Liver (tissue), 9 donors: Measurements from ENCODE around the gene SAMD14. TPM values are rescaled to one million over a fixed set of nuclear protein-coding genes. Genes with fewer than 3 reads are reported as not detected.

ENCODE experiments used
- DNase-seq: peaks from one replicate; pipeline ENCODE4 v3.0.0-alpha.2; 2017; ENCODE audit warnings: low spot score
- H3K27ac ChIP-seq, 2 donors: one replicate each; pipeline ENCODE4 v1.7.0; 2013; ENCODE audit warnings: inconsistent platforms in 2 of 2, low read length in 2 of 2, control low read depth in 1 of 2, low read depth in 1 of 2, mild to moderate bottlenecking in 1 of 2
- H3K27me3 ChIP-seq, 4 donors: one replicate each; pipeline versions ENCODE4 v1.6.1 to v1.7.0; 2013; ENCODE audit warnings: low read length in 3 of 4, inconsistent platforms in 1 of 4, mild to moderate bottlenecking in 1 of 4, moderate library complexity in 1 of 4; ENCODE audit not compliant: control insufficient read depth in 4 of 4, insufficient read depth in 4 of 4
- H3K36me3 ChIP-seq, 4 donors: one replicate each; pipeline versions ENCODE4 v1.6.1 to v1.7.0; 2013; ENCODE audit warnings: low read length in 3 of 4, mild to moderate bottlenecking in 3 of 4, low read depth in 1 of 4, moderate library complexity in 1 of 4; ENCODE audit not compliant: control insufficient read depth in 4 of 4, insufficient read depth in 3 of 4
- H3K4me1 ChIP-seq, 4 donors: one replicate each; pipeline versions ENCODE4 v1.6.1 to v1.7.0; 2013; ENCODE audit warnings: low read length in 3 of 4, mild to moderate bottlenecking in 3 of 4, moderate library complexity in 1 of 4; ENCODE audit not compliant: control insufficient read depth in 4 of 4, insufficient read depth in 4 of 4
- H3K4me3 ChIP-seq, 3 donors: one replicate each; pipeline versions ENCODE4 v1.6.1 to v1.7.0; 2013; ENCODE audit warnings: low read length in 3 of 3, control low read depth in 1 of 3, low read depth in 1 of 3, mild to moderate bottlenecking in 1 of 3
- H3K9ac ChIP-seq, 2 donors: one replicate each; pipeline ENCODE4 v1.7.0; 2013; ENCODE audit warnings: low read length in 2 of 2, mild to moderate bottlenecking in 2 of 2, moderate library complexity in 2 of 2, control low read depth in 1 of 2, low read depth in 1 of 2
- H3K9me3 ChIP-seq, 4 donors: one replicate each; pipeline versions ENCODE4 v1.6.1 to v1.7.0; 2013; ENCODE audit warnings: low read length in 3 of 4; ENCODE audit not compliant: control insufficient read depth in 4 of 4
- ATF3 ChIP-seq: IDR thresholded peaks from 2 replicates; pipeline ENCODE4 v1.6.1; 2016; ENCODE audit warnings: antibody characterized with exemption
- CTCF ChIP-seq: fragments of 150-350 bp; IDR thresholded peaks from 2 replicates; pipeline ENCODE4 v1.5.1; 2017; ENCODE audit warnings: improper control_type of control experiment, low read depth, low read length; ENCODE audit not compliant: missing input control
- EGR1 ChIP-seq, 2 donors: IDR thresholded peaks; 2 replicates each; pipeline ENCODE4 v1.6.1; 2016 to 2018; ENCODE audit warnings: antibody characterized with exemption in 2 of 2, low read depth in 2 of 2
- FOXA1 ChIP-seq: IDR thresholded peaks from 2 replicates; pipeline ENCODE4 v1.6.1; 2016; ENCODE audit warnings: antibody characterized with exemption
- HNF4A ChIP-seq, 2 donors: conservative IDR thresholded peaks; 2 replicates each; pipeline ENCODE4 v1.6.1; 2016; ENCODE audit warnings: antibody characterized with exemption in 2 of 2, mild to moderate bottlenecking in 2 of 2
- JUND ChIP-seq, 2 donors: IDR thresholded peaks; 2 replicates each; pipeline ENCODE4 v1.6.1; 2016; ENCODE audit warnings: antibody characterized with exemption in 2 of 2
- MAX ChIP-seq: IDR thresholded peaks from 2 replicates; pipeline ENCODE4 v1.6.1; 2016; ENCODE audit warnings: antibody characterized with exemption
- NR2F2 ChIP-seq: IDR thresholded peaks from 2 replicates; pipeline ENCODE4 v1.6.1; 2016; ENCODE audit warnings: antibody characterized with exemption
- REST ChIP-seq: IDR thresholded peaks from 2 replicates; pipeline ENCODE4 v1.6.1; 2016; ENCODE audit warnings: antibody characterized with exemption, mild to moderate bottlenecking
- RXRA ChIP-seq, 2 donors: IDR thresholded peaks; 2 replicates each; pipeline ENCODE4 v1.6.1; 2017 to 2018; ENCODE audit warnings: antibody characterized with exemption in 2 of 2, mild to moderate bottlenecking in 1 of 2
- SP1 ChIP-seq: IDR thresholded peaks from 2 replicates; pipeline ENCODE4 v1.6.1; 2018; ENCODE audit warnings: antibody characterized with exemption, mild to moderate bottlenecking
- TAF1 ChIP-seq: conservative IDR thresholded peaks from 2 replicates; pipeline ENCODE4 v1.6.1; 2016; ENCODE audit warnings: antibody characterized with exemption, mild to moderate bottlenecking
- YY1 ChIP-seq: IDR thresholded peaks from 2 replicates; pipeline ENCODE4 v1.6.1; 2016; ENCODE audit warnings: antibody characterized with exemption, mild to moderate bottlenecking
- WGBS: extraction: QIAGEN DNeasy Blood & Tissue Kit; methylation state at CpG from one replicate; pipeline ENCODE4 v1.1.7; 2013; 5-methylcytosine and 5-hydroxymethylcytosine counted together
- polyA plus RNA-seq, 2 donors: library from polyadenylated mRNA; stranded (reverse) in 1 of 2; unstranded in 1 of 2; fragments of 200-250 nt in 1 of 2; fragments of >200 nt in 1 of 2; fragmentation: Nextera tagmentation in 1 of 2; extraction: Ambion mirVana in 1 of 2; gene quantifications; one replicate each; pipeline versions ENCODE4 v1.2.1 to v1.2.3, GENCODE V29; 2013 to 2015
- total RNA-seq, 2 donors: library from RNA; depleted of rRNA; stranded (reverse); fragments of >200 nt; gene quantifications; one replicate each; pipeline ENCODE4 v1.2.3, GENCODE V29; 2014
- donor health status: healthy.
- donor health status: healthy.
- donor health status: healthy.
- donor health status: healthy.
- donor health status: healthy.

The SAMD14 gene
- total and polyA plus RNA-seq, 4 donors, result 0.50 to 0.84 (median 0.67) TPM; not detected in 1

- DNase-seq, result no peak
- no peaks in the 10 kb centered on the region for H3K36me3 ChIP-seq
- H3K4me3 ChIP-seq, result no peak overlapping the region
- TF ChIP-seq EGR1 (IDR thresholded peaks at IDR 0.05; ENCODE audit: low read depth in 2 of 2) (no peak), RXRA (IDR thresholded peaks at IDR 0.05) (no peak), NR2F2 (no peak), SP1 (no peak), CTCF (no peak), MAX (no peak), JUND (IDR thresholded peaks at IDR 0.05) (no peak), YY1 (no peak), TAF1 (no peak)
- H3K9me3 ChIP-seq, result no peaks in the 10 kb centered on the region
- 69% methylated on average over 3 of the region's 3 CpGs for WGBS
- H3K9ac ChIP-seq, result no peak overlapping the region
- H3K27me3 ChIP-seq, result no peaks in the 10 kb centered on the region
- H3K4me1 ChIP-seq, result no peaks in the 10 kb centered on the region
- H3K27ac ChIP-seq, result peak overlapping the region; percentile 7 to 50
Observed at GRCh38 chr17:50065056-50065455, 64.9 kb downstream of the SAMD14 start.

GRCh38 chr17:50064253-50065001, 65.5 kb downstream of the SAMD14 start:
- H3K4me1 ChIP-seq, result no peaks in the 10 kb centered on the region
- no peaks in the 10 kb centered on the region for H3K27me3 ChIP-seq
- no peak for DNase-seq
- no peak for TF ChIP-seq FOXA1
- TF ChIP-seq JUND (IDR thresholded peaks at IDR 0.05), result peak in 1 of 2 donors; percentile 34
- peak in 1 of 2 donors; percentile 5 for TF ChIP-seq RXRA (IDR thresholded peaks at IDR 0.05)
- no peaks in the 10 kb centered on the region for H3K9me3 ChIP-seq
- WGBS, result 72% methylated on average over 20 of the region's 20 CpGs
- no peak overlapping the region for H3K4me3 ChIP-seq
- H3K36me3 ChIP-seq, result no peaks in the 10 kb centered on the region
- H3K27ac ChIP-seq, result peak overlapping the region; percentile 44 to 50
- no peak overlapping the region for H3K9ac ChIP-seq

- Histone ChIP-seq H3K36me3 (no peaks in the 10 kb centered on the region), H3K4me1 (peaks cover 0 to 4% (median 0%) of the 10 kb centered on the region in 4 donors), H3K27me3 (no peaks in the 10 kb centered on the region), H3K4me3 (no peak overlapping the region), H3K9me3 (no peaks in the 10 kb centered on the region), H3K9ac (no peak overlapping the region), H3K27ac (peak overlapping the region; percentile 44 to 50)
- TF ChIP-seq YY1, result no peak
- no peak for TF ChIP-seq NR2F2
- no peak for TF ChIP-seq ATF3
- no peak for TF ChIP-seq REST
- TF ChIP-seq HNF4A (conservative IDR thresholded peaks at IDR 0.05), result no peak
- 88% methylated on average over 8 of the region's 8 CpGs for WGBS
- DNase-seq, result no peak
Observed at GRCh38 chr17:50063561-50064252, 66.3 kb downstream of the SAMD14 start.
